Panc1 (cell line): ENCODE results near the gene SEC61G. TPM values are rescaled to one million over a fixed set of nuclear protein-coding genes. Genes with fewer than 3 reads are reported as not detected.

Experiments used
- ATAC-seq: fragments of 200-7000 bp; cut with Tn5 transposase; 2 replicates; pipeline ENCODE4 v1.9.1; 2020; ENCODE audit warnings: mild to moderate bottlenecking, moderate library complexity
- BruUV-seq: library from RNA; stranded (reverse); fragments of 400-500 nt; replicated peaks from 2 replicates; lab custom pipeline; 2021; lab: Mats Ljungman, UMichigan
- CTCF ChIA-PET: fragments of 300-600 bp; sonication (Branson Sonifier 250); formaldehyde crosslinking; loops from one replicate; lab custom pipeline; 2022; ENCODE audit warnings: antibody characterized with exemption; lab: Charles Lee
- POLR2A ChIA-PET: fragments of 300-600 bp; sonication (Branson Sonifier 250); formaldehyde crosslinking; loops from one replicate; lab custom pipeline; 2022; ENCODE audit warnings: antibody characterized with exemption; lab: Charles Lee
- DNase-seq: peaks from one replicate; pipeline ENCODE4 v3.0.0-alpha.2; 2010; ENCODE audit warnings: low read depth, low spot score
- H3K27ac ChIP-seq: 2 replicates; pipeline ENCODE4 v1.5.1; 2011; ENCODE audit warnings: mild to moderate bottlenecking, low read length, inconsistent platforms
- H3K27me3 ChIP-seq: fragments of 200-500 bp; sonication (Bioruptor generic); 2 replicates; pipeline ENCODE4 v1.6.0; 2014; ENCODE audit warnings: low read length, inconsistent platforms; ENCODE audit not compliant: control insufficient read depth, insufficient read depth
- H3K36me3 ChIP-seq: fragments of 200-500 bp; sonication (Bioruptor generic); 2 replicates; pipeline ENCODE4 v1.5.1; 2014; ENCODE audit warnings: inconsistent platforms, mild to moderate bottlenecking, low read length, moderate library complexity; ENCODE audit not compliant: control insufficient read depth, insufficient read depth
- H3K4me1 ChIP-seq: 2 replicates; pipeline ENCODE4 v1.5.1; 2011; ENCODE audit warnings: inconsistent platforms, mild to moderate bottlenecking, low read length, moderate library complexity; ENCODE audit not compliant: control insufficient read depth, insufficient read depth
- H3K4me3 ChIP-seq, 2 experiments: 2 replicates each; pipeline ENCODE4 v1.5.1; 2011 to 2012; ENCODE audit warnings: low read depth in 2 of 2, low read length in 2 of 2, mild to moderate bottlenecking in 2 of 2, inconsistent platforms in 1 of 2, moderate library complexity in 1 of 2
- H3K9me3 ChIP-seq: fragments of 200-500 bp; sonication (Bioruptor generic); 2 replicates; pipeline ENCODE4 v1.5.1; 2014; ENCODE audit warnings: low read depth, mild to moderate bottlenecking, inconsistent platforms, low read length, moderate library complexity; ENCODE audit not compliant: control insufficient read depth, insufficient read depth
- CTCF ChIP-seq: fragments of 450-650 bp; IDR thresholded peaks from 2 replicates; pipeline ENCODE4 v1.5.1; 2017; ENCODE audit warnings: mild to moderate bottlenecking
- POLR2AphosphoS5 ChIP-seq: IDR thresholded peaks from 2 replicates; pipeline ENCODE4 v1.6.1; 2012; ENCODE audit warnings: mild to moderate bottlenecking, low read depth, low read length, moderate library complexity
- REST ChIP-seq, 2 experiments: IDR thresholded peaks; 2 replicates each; pipeline ENCODE4 v1.6.1; 2011 to 2012; ENCODE audit warnings: low read depth in 2 of 2, control low read depth in 1 of 2, low read length in 1 of 2, mild to moderate bottlenecking in 1 of 2, moderate library complexity in 1 of 2; ENCODE audit not compliant: insufficient read depth in 1 of 2
- SIN3A ChIP-seq: IDR thresholded peaks from 2 replicates; pipeline ENCODE4 v1.6.1; 2012; ENCODE audit warnings: low read depth, mild to moderate bottlenecking, low read length, moderate library complexity, borderline replicate concordance; ENCODE audit not compliant: insufficient read depth
- TCF7L2 ChIP-seq: IDR thresholded peaks from 2 replicates; pipeline ENCODE4 v1.6.1; 2011; ENCODE audit warnings: mild to moderate bottlenecking, low read depth, low read length, inconsistent platforms
- in situ Hi-C: cut with HindIII; loops from 2 replicates; pipeline ENCODE4 v1.10.0; 2016; ENCODE audit warnings: low sequenced_read_pairs, low pct_unique_long_range_greater_than_20kb
- intact Hi-C: fragments of 100-400 bp; cut with micrococcal nuclease; formaldehyde crosslinking; loops from one replicate; pipeline ENCODE4 v1.10.0; 2022; ENCODE audit not compliant: unreplicated experiment
- total RNA-seq: library from RNA; stranded (reverse); gene quantifications from one replicate; pipeline ENCODE4 v1.2.1, GENCODE V29; 2021; ENCODE audit not compliant: unreplicated experiment

SEC61G gene
- total RNA-seq, 1 experiment from 2014 or later = 197 TPM

GRCh38 chr7:54802114-54802513, 43.1 kb upstream of the SEC61G start:
- in situ Hi-C loops (no loop called here), intact Hi-C loops (no loop called here)
- Histone ChIP-seq H3K4me1 (no peaks in the 10 kb centered on the region), H3K4me3 (no peak overlapping the region), H3K9me3 (no peaks in the 10 kb centered on the region), H3K27me3 (no peaks in the 10 kb centered on the region), H3K36me3 (no peaks in the 10 kb centered on the region), H3K27ac (no peak overlapping the region)
- DNase-seq (no peak), ATAC-seq (no peak)
- no TSS peak for BruUV-seq
- POLR2A ChIA-PET = no interaction called here
- no peak for TF ChIP-seq SIN3A
- no peak for TF ChIP-seq TCF7L2
- no peak for TF ChIP-seq POLR2AphosphoS5
- TF ChIP-seq REST (IDR thresholded peaks at IDR 0.05; ENCODE audit: insufficient read depth in 1 of 2, low read depth in 2 of 2, low read length in 1 of 2) = no peak
- no peak for TF ChIP-seq CTCF
- CTCF ChIA-PET = no interaction called here

- Histone ChIP-seq H3K4me3 (no peak overlapping the region), H3K27me3 (no peaks in the 10 kb centered on the region), H3K36me3 (no peaks in the 10 kb centered on the region), H3K27ac (no peak overlapping the region), H3K4me1 (no peaks in the 10 kb centered on the region), H3K9me3 (no peaks in the 10 kb centered on the region)
- CTCF ChIA-PET = no interaction called here
- DNase-seq (no peak), ATAC-seq (no peak)
- TF ChIP-seq REST (IDR thresholded peaks at IDR 0.05; ENCODE audit: insufficient read depth in 1 of 2, low read depth in 2 of 2, low read length in 1 of 2) (no peak), POLR2AphosphoS5 (no peak), CTCF (no peak), SIN3A (no peak), TCF7L2 (no peak)
- intact Hi-C loops = no loop called here
- no TSS peak for BruUV-seq
- POLR2A ChIA-PET = no interaction called here
- in situ Hi-C loops = no loop called here
Observed at GRCh38 chr7:54799792-54800191, 40.8 kb upstream of the SEC61G start.
